ENCODE measurements around the gene TMEM44.

DNA sequence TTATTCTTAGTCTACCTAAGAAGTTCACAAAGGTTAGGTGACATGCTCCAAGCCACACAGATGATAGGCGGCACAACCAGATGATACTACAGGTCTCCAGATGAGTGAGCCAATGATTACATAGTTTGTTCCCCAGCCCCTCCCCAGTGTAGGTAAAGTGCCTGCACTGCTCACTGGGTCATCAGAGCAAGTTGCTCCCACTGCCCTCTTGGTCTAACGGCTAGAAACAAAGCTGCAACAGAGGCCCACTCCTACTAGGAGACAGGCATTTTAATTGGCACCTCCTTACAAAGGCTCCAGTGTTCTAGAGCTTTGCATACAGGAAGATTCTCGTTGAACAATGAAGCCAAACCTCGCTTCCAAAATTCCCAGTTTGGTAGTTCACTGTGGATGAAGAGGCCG, 47.3 kb downstream of the TMEM44 start:
- TF ChIP-seq CTCF (IDR thresholded peaks at IDR 0.05) (no peak), ZFX (IDR thresholded peaks at IDR 0.05; ENCODE audit: borderline replicate concordance) (no peak)

All from 22Rv1 (cell line).